ENCODE measurements around the gene C16orf86.

- TF ChIP-seq POLR2A (IDR thresholded peaks at IDR 0.05; ENCODE audit: low read length) (no peak), GATA1 (IDR thresholded peaks at IDR 0.05; ENCODE audit: low read depth, low read length) (no peak)
Measured at GRCh38 chr16:67651039-67651438, 15.6 kb upstream of the C16orf86 start.

All from erythroblast (primary cell).